Activated naive CD4-positive, alpha-beta T cell treated with anti-CD3 and anti-CD28 coated beads, Interleukin-2, amount 10 ng/mL, durations not matched to agents 5 hours and 36 hours (primary cell): ENCODE results near the gene FCRL6. TPM values are rescaled to one million over a fixed set of nuclear protein-coding genes. Genes with fewer than 3 reads are reported as not detected.

Source experiments
- total RNA-seq, 2 experiments: library from RNA; stranded (reverse); gene quantifications; one replicate each; pipeline ENCODE4 v1.2.3, GENCODE V29; 2021

Gene FCRL6, protein sequence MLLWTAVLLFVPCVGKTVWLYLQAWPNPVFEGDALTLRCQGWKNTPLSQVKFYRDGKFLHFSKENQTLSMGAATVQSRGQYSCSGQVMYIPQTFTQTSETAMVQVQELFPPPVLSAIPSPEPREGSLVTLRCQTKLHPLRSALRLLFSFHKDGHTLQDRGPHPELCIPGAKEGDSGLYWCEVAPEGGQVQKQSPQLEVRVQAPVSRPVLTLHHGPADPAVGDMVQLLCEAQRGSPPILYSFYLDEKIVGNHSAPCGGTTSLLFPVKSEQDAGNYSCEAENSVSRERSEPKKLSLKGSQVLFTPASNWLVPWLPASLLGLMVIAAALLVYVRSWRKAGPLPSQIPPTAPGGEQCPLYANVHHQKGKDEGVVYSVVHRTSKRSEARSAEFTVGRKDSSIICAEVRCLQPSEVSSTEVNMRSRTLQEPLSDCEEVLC
- total RNA-seq = not detected

DNA sequence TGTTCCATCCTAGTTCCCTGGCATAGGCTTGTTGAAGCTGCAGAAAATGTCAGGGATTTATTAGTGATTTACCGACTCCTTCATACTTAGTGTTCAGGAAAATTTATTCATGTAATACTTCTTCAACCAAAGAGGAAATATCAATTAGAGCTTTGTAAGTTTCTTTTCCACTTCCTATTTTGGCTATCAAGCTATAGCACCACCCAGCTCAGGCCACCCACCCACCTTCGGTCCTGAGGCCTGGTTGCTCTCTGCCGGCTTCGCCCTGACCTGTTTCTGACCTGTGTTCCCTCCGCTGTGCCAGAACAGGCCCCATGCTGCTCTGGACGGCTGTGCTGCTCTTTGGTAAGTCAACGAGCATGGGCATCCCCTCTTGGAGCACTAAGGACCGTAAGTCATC is at the start of gene FCRL6:
Gene FCRL6 (plus strand): TSS at position 250 of the 400 bp plus-strand sequence. CDS start 65 bp downstream, at position 315.

GRCh38 chr1:159780583-159781582 is 21.3 kb upstream of the FCRL6 start, which contains the start of gene DUSP23:
DUSP23 (plus strand) TSS chr1:159780962; CDS start chr1:159781101, 139 bp downstream.

GRCh38 chr1:159826441-159827101 is 24.4 kb downstream of the FCRL6 start, which contains the start of gene SLAMF8:
SLAMF8 (plus strand) TSS chr1:159826873; CDS start chr1:159826899, 26 bp downstream.

GRCh38 chr1:159862557-159862956 is 60.4 kb downstream of the FCRL6 start, which contains the start of gene VSIG8:
VSIG8 (minus strand) TSS chr1:159862657; CDS start chr1:159862521, 136 bp downstream.

Other genes starting within 250 kb of the FCRL6 start
- not detected for gene APCS, start 214.5 kb upstream of the FCRL6 start, total RNA-seq
- not detected for gene CRP, start 87.8 kb upstream of the FCRL6 start, total RNA-seq
- gene DUSP23, start 21.4 kb upstream of the FCRL6 start, total RNA-seq = 10 to 100 TPM; 24.9 to 25.0 TPM
- gene SLAMF8, start 24.5 kb downstream of the FCRL6 start, total RNA-seq = under 1 TPM; 0.48 to 0.60 TPM
- gene VSIG8, start 60.3 kb downstream of the FCRL6 start, total RNA-seq = not detected
- gene CFAP45, start 97.8 kb downstream of the FCRL6 start, total RNA-seq = under 1 TPM; 0.76 to 0.91 TPM
- gene TAGLN2, start 123.1 kb downstream of the FCRL6 start, total RNA-seq = 100 to 1,000 TPM; 371 to 390 TPM
- gene IGSF9, start 143.3 kb downstream of the FCRL6 start, total RNA-seq = not detected
- not detected for gene SLAMF9, start 151.9 kb downstream of the FCRL6 start, total RNA-seq
- gene PIGM, start 229.6 kb downstream of the FCRL6 start, total RNA-seq = 1 to 10 TPM; 6.4 to 6.6 TPM